Superior temporal gyrus (tissue), 1 donor: Measurements from ENCODE around the gene LRRC25.

ENCODE experiments used
- DNase-seq: peaks from one replicate; pipeline ENCODE4 v3.0.0-alpha.2; 2016; ENCODE audit errors: extremely low spot score

Gene LRRC25

GRCh38 chr19:18346091-18346490, 51.3 kb downstream of the LRRC25 start:
- DNase-seq = no peak

- no peak for DNase-seq
These were observed 52.1 kb downstream of the LRRC25 start for GRCh38 chr19:18345296-18345695.

GRCh38 chr19:18344582-18344950, 52.9 kb downstream of the LRRC25 start:
- DNase-seq = no peak

GRCh38 chr19:18342090-18342632, 55.3 kb downstream of the LRRC25 start:
- no peak for DNase-seq
